HL-60/S4 (cell line): ENCODE measurements around the gene USP50.
"Not testable (repeated sequence)": the region's sequence is repeated elsewhere in the genome, so short reads cannot be mapped to it uniquely, and the experiment has no call there.

Experiments
- in situ Hi-C: fragments of 300-500 bp; cut with MboI; formaldehyde crosslinking; loops from 2 replicates; pipeline ENCODE4 v1.14.3; 2022; ENCODE audit warnings: low sequenced_read_pairs

The USP50 gene

DNA sequence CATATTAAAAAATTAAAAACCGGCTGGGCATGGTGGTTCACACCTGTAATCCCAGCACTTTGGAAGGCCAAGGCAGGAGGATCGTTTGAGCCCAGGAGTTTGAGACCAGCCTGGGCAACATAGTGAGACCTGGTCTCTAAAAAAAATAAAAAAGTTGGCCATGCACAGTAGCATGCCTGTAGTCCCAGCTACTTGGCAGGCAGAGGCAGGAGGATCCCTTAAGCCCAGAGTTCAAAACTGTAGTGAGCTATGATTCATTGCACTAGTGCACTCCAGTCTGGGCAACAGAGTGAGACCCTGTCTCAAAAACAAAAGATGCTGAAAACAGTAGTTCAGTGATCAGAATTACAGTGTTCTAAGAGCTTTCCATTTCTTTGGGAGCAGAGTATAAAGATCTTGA, 40.8 kb downstream of the USP50 start:
- in situ Hi-C loops: not testable (repeated sequence)

DNA sequence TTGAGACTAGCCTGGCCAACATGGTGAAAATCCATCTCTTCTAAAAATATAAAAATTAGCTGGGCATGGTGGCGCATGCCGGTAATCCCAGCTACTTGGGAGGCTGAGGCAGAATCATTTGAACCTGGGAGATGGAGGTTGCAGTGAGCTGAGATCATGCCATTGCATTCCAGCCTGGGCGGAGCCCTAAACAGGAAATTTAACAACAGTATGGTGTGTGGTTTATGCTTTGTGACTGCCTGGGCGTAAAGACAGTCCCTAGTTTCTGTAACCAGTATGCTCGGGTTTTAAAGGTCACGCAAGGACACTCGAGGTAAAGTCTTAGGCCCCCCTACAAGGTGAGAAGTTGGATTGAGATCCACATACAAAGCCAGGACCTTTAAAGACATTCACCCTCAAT, 43.3 kb downstream of the USP50 start:
- in situ Hi-C loops: no loop called here

DNA sequence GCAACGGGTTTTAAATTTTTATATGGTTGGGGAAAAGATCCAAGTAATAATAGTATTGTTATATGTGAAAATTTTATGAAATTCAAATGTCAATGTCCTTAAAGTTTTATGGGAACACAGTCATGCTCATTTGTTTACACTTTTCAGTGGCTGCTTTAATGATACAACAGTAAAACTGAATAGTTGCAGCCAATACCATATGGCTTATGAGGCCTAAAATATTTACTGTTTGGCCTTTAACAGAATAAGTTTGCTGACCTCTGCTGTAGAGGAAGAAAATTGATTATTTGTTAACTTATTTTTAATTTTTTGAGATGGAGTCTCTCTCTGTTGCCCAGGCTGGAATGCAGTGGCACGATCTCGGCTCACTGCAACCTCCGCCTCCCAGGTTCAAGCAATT, 44.7 kb downstream of the USP50 start:
- in situ Hi-C loops: no loop called here

DNA sequence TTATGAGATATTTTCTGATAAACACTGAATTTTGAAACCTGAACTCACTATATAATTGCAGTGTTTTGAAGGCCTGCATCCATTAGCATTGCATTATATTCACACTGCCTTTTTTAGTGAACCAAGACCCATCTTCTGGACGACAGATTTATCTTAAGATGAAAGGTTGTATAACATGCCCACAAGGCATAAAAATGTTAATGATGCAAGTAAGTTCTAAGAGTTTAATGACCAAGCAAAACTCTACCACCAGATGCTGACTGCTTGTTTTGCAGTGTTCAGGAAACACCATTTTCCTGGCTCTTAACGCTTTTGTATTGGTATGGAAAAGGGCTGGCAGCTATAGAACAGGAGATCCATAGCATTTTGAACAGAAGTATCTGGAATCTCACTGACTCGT, 46.1 kb downstream of the USP50 start:
- in situ Hi-C loops: no loop called here

DNA sequence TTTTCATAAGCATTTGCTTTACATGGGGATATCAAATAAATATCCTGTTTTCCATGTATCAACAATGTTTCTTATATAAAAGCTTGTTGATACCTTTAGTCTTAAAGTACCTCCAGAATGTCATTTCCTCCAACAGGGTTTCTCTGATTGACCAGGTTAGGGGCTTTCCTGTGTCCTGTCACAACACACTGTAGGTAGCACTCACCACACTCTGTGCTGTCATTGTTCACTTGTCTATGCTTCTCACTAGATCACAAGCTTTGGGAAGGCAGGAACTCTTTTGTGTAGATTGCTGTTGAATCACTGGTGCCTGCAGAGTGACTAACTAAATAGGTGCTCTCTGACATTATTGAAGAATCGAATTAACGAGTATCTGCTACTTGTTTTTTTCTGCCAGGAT, 49.8 kb downstream of the USP50 start:
- in situ Hi-C loops: no loop called here

DNA sequence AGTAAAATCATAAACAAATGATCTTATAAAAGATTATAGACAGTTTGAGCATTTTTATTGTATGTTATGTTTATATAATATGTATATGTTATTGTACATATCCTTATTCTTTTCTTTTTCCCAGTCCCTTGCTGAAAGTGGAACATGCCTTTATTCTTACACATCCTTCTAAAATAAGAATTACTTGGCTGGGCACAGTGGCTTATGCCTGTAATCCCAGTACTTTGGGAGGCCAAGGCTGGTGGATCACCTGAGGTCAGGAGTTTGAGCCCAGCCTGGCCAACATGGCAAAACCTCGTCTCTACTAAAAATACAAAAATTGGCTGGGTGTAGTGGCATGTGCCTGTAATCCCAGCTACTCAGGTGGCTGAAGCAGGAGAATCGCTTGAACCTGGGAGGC, 51.9 kb downstream of the USP50 start:
- in situ Hi-C loops: not testable (repeated sequence)

DNA sequence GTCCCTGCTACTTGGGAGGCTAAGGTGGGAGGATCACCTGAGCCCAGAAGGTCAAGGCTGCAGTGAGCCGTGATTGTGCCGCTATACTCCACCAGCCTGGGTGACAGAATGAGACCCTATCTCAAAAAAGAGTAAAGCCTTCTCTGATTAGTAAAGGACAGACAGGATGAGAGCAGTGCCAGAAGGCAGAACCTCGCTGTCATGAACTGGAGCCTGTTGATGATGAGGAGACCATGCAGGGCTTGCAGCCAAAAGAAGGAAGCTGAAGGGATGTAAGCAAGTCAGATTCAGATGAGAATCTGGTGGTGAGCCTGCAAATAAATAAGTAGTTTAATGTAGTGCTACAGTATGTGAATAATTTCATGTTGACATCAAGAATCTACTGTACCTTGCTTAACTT, 52.8 kb downstream of the USP50 start:
- in situ Hi-C loops: no loop called here

DNA sequence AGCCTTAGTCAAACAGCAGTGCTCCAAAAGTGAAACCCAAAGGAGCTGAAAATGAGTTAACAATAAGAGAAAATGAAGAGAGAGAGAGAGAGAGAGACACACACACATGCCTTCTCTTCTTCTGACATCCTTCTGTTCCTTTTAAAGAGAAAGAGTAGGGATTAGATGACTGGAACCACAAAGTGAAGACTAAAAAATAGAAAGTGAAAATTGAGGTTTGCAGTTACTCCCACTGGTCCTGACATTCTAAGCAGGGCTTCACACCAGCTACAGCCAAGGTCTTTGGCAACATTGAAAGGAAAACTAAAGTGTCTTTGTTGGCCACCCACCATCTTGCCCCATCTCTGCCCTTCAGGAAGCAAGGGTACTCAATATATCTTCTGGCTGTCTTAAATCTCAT, 59.2 kb downstream of the USP50 start:
- in situ Hi-C loops: no loop called here

DNA sequence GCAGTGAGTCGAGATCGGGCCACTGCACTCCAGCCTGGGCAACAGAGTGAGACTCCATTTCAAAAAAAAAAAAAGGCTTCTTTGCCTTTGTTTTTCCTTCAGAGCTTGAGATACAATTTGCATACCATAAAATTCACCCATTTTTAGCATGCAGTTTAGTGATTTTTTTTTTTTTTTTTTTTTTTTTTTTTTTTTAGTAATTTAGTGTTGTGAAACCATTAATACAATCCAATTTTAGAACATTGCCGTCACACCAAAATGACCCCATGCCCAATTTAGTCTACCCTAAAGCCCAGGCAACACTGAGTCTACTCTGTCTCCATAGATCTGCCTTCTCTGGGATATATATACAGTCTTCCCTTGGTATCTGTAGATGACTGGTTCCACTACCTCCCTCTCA, 61.1 kb downstream of the USP50 start:
- in situ Hi-C loops: no loop called here

DNA sequence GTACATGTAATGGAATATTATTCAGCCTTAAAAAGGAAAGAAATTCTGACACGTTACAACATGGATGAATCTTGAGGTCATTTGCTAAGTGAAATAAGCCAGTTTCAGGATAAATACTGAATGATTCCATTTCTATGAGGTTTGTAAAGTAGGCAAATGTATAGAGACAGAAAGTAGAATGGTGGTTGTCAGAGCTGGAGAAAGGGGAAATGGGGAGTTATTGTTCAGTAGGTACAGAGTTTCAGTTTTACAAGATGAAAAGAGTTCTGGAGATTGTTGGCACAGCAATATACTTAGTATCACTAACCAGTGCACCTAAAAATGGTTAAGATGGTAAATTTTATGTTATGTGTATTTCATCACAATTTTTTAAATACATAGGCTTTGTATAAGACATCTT, 61.7 kb downstream of the USP50 start:
- in situ Hi-C loops: no loop called here

DNA sequence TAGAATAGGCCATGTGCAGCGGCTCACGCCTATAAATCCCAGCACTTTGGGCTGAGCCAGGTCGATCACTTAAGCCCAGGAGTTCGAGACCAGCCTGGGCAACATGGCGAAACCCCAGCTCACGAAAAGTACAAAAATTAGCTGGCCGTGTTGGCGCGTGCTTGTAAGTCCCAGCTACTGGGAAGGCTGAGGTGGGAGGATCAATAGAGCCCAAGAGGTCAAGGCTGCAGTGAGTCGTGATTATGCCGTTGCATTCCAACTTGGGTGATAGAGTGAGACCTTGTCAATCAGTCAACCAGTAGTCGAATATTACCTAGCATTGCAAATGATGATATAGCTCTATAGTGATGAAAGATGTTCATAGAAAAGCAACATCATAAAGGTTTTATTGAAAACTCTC, 70.3 kb downstream of the USP50 start:
- in situ Hi-C loops: no loop called here

DNA sequence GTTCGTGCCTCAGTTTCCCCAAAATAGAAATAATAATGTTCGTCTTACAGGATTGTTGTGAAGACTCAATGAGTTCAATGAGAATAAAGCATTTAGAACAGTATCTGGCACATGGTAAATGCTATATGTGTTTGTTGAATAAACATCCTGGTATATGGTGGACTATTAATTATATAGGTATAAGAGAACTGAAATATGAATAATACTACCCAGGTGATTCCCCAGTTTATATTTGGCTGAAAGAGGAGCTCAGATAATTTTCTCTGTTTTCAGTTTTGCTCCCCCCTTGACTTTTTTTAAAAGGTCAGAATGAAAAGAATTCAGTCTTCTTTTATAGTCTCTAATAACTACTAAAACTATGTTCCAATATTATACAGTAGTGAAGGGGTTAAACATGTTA, 75.4 kb downstream of the USP50 start:
- in situ Hi-C loops: no loop called here

DNA sequence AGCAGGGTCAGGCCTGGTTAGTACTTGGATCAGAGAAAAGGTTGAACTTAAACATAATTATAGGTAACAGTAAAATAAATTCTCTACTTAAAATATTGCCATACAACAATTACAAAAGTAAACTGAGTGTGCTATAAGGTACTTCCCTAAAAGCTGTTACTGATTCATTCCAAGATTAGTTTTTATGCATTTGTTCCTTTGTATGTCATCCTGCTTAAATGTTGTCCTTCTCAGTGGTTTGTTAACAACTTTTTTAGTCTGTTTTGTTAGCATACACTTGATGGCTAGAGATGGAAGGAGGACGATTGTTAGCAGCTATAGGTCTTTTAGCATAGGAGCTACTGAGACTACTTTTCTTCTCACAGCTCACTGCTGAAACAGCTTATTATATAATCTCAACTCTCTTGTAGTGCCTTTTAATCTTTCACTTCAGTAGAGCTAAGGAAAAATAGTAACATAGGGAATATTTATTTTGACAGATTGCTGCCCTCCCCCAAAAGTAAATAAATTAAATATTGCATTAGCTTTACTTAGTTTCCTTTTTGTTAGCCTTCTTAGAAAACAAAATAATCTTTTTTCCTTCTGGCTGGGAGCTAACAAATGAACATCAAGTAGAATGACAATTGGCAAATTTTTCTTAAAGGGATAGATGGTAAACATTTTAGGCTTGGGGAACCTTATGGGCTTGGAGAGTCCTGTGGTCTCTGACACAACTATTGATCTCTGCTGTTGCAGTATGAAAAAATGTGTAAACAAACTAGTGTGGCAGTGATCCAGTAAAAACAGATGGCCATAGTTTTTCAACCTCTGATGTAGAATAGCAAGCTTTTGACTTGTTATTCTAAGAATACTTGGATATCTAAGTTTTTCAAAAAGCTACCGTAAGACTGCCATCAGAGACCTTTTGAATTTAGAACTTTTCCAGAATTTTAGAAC, 82.8 kb downstream of the USP50 start:
- in situ Hi-C loops: no loop called here

DNA sequence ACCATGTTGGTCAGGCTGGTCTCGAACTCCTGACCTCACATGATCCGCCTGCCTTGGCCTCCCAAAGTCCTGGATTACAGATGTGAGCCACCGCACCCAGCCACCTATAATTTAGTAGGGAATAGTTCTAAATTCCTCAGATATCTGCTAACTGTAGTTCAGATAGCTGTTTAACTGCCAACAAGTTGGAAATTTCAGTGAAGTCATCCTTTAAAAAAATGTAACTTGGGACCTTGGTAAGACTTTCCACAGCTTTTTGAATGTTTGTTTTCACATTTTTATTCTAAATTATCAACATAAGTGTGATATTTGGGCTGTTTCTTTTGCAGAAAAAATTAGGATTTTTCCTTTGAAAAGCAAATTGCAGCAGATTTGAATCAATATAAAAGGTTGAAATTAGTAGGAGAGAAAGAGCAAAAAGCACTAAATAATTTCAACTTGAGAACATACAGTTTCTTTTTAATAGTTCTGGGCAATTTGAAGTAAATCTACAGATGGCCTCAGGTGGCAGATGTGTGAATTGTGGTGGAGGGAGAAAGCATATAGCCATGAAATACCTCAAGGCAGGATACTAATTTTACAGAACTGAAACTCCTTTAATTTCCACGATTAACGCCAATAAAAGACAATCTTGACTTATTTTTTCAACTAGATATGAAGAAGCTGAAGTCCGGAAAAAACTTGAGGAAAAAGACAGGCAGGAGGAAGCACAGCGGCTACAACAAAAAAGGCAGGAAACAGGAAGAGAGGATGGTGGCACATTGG, 87.9 kb downstream of the USP50 start:
- in situ Hi-C loops: no loop called here

DNA sequence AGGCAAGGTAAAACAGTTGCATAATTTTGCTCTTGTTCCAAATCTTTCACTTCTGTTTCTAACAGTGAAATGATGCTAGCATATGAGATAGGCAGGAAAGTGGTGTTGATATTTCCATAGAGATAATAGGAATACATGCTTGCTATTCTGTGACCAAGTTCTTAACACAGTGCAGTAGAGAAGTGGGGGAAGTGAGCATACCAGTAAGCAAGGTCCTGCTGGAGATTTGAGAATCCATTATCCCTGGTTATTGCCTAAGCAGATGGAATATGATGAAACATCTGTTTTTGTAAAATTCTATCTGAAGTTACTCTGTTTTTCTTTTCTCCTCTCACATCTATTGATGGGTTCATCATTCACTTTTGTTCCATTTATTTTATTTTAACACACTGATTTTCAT, 93.5 kb downstream of the USP50 start:
- in situ Hi-C loops: no loop called here
